Kidney epithelial cell (primary cell): ENCODE data around the gene JPH2. TPM values are rescaled to one million over a fixed set of nuclear protein-coding genes. Genes with fewer than 3 reads are reported as not detected.

Experiments used
- DNase-seq: peaks from one replicate; pipeline ENCODE4 v3.0.0-alpha.2; 2010; ENCODE audit warnings: low read depth
- H3K27me3 ChIP-seq: 2 replicates; pipeline ENCODE4 v1.6.0; 2011; ENCODE audit warnings: low read length; ENCODE audit not compliant: control insufficient read depth, insufficient read depth
- H3K36me3 ChIP-seq: 2 replicates; pipeline ENCODE4 v1.5.1; 2011; ENCODE audit warnings: low read length; ENCODE audit not compliant: control insufficient read depth, insufficient read depth
- H3K4me3 ChIP-seq: 2 replicates; pipeline ENCODE4 v1.5.1; 2011; ENCODE audit warnings: low read depth, mild to moderate bottlenecking, control low read depth, low read length
- total RNA-seq: library from RNA; depleted of rRNA; stranded (reverse); fragments of >200 nt; gene quantifications from 2 replicates; pipeline ENCODE4 v1.2.3, GENCODE V29; 2015
- TF ChIP-seq, protein P1 (sequence below): IDR thresholded peaks from 2 replicates; pipeline ENCODE4 v1.5.1; 2011; ENCODE audit warnings: mild to moderate bottlenecking, moderate library complexity, low read length, control low read depth, inconsistent platforms; ENCODE audit not compliant: insufficient read depth, poor library complexity, severe bottlenecking

The JPH2 gene
- total RNA-seq, 1 donor from 2014 or later, result 3.0 TPM

DNA sequence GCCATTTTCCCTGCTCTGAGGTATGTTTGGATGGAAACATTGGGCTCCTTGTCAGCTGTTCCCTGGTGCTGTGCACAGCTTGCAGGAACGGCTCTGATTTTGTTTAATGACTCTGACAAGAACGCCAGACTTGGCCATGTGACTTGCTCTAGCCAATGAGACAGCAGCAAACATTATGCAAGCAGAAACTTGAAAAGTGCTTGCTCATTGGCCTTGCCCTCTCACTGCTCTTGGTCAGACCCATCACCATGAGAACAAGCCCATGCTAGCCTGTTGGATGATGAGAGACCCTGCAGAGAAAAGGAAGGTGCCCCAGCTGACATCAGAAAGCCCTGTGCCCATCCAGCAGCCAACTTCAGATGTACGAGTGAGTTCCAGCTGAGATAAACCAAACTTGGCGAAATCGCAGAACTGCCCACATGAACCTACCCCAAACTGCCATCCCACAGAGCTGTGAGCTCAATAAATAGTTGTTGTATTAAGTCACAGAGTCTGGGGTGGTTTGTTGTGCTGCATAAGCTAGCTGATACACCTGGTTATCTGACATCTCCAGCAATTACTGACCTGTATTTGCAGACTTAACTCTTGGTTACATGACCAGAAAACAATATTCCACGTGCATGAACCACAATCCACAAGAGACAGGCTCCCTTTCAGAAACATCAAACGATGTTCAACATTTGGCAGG, 96.9 kb downstream of the JPH2 start:
- Histone ChIP-seq H3K36me3 (no peaks in the 10 kb centered on the region), H3K4me3 (no peak overlapping the region), H3K27me3 (no peaks in the 10 kb centered on the region)
- no peak for DNase-seq
- TF ChIP-seq, protein P1, sequence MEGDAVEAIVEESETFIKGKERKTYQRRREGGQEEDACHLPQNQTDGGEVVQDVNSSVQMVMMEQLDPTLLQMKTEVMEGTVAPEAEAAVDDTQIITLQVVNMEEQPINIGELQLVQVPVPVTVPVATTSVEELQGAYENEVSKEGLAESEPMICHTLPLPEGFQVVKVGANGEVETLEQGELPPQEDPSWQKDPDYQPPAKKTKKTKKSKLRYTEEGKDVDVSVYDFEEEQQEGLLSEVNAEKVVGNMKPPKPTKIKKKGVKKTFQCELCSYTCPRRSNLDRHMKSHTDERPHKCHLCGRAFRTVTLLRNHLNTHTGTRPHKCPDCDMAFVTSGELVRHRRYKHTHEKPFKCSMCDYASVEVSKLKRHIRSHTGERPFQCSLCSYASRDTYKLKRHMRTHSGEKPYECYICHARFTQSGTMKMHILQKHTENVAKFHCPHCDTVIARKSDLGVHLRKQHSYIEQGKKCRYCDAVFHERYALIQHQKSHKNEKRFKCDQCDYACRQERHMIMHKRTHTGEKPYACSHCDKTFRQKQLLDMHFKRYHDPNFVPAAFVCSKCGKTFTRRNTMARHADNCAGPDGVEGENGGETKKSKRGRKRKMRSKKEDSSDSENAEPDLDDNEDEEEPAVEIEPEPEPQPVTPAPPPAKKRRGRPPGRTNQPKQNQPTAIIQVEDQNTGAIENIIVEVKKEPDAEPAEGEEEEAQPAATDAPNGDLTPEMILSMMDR, result no peak

DNA sequence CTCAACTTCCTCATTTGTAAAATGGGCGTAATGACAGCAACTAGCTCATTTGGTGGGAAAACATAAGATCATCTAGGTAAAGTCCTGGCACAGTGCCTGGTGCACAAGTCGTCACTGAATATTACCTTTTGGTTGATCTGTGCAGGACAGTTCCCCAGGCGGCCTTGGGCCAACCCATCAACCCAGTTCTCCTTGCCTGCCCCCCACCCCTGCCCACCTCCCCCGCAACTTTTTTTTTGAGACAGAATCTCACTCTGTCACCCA, 99.2 kb downstream of the JPH2 start:
- TF ChIP-seq, protein P1, result no peak
- no peaks in the 10 kb centered on the region for H3K27me3 ChIP-seq
- DNase-seq, result no peak
- no peak overlapping the region for H3K4me3 ChIP-seq
- H3K36me3 ChIP-seq, result no peaks in the 10 kb centered on the region

DNA sequence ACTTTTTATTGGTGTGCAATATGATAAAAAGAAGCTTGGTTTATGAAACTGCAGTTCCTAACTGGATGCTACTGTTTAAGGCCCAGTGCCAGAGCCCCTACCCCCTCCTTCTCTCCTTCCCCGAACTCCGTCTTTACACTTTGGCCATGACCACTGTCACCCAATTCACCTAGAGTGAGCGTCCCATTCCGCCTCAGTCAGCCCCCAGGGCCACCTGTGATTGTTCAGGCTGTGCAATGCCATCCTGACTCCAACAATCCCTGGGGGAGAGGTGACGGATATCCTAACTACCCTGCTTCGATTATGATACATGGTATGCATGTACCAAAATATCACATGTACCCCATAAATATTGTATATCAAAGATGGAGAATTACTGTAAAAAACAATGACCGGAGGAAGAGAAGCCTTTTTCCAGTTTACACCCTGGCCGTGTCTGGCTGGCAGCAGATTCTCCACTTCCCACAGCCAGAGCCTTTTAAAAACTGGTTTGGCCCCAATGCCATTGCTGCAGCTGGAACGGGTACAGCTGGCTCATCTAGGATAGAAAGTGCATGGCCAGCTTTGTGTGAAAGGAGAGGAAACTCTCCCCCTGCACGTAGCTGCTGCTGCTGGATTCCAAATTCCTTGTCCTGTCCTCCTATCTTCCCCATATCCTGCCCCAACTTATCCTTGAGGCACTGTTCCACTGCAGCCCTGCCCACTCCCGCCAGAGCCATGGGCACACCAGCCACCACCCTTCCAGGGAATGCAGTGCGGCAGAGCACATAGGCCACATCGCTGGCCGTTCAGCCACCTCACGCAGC, 99.7 kb downstream of the JPH2 start:
- DNase-seq, result no peak
- TF ChIP-seq, protein P1, result no peak
- no peak overlapping the region for H3K4me3 ChIP-seq
- H3K27me3 ChIP-seq, result no peaks in the 10 kb centered on the region
- H3K36me3 ChIP-seq, result no peaks in the 10 kb centered on the region

DNA sequence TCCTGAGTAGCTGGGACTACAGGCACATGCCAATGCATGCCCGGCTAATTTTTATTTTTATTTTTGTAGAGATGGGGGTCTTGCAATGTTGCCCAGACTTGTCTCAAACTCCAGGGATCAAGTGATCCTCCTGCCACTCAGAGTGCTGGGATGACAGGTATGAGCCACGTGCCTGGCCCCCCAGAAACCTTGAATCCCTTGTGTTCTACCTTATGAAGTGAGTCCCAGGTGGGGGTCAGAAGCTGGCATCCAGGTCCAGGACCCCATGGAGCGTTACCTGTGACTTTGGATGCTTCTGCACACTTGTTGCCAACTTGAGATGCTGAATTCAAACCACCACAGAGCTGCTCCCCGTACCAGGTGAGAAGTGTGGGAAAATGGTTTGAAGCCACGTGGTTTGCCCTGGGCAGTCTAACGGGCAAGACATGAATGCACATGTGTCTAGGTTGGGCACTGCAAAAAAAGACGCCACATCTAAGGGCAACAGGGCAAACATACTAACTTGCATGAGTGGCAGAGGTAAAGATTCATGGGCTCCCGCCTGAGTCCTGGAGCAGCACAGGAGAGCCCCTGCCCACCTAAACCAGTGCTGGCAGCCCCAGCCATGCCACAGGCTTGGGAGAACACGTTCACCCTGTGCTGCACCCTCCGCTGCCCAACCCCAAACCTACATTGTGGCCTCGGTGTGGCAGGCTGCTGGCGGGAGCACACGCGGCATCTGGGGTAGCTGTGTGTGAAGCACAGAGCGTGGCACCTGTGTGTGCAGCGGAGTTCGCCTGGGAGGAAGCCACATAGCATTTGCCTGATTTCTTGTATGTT, 101.2 kb downstream of the JPH2 start:
- Histone ChIP-seq H3K27me3 (no peaks in the 10 kb centered on the region), H3K36me3 (no peaks in the 10 kb centered on the region), H3K4me3 (no peak overlapping the region)
- TF ChIP-seq, protein P1, result no peak
- no peak for DNase-seq

DNA sequence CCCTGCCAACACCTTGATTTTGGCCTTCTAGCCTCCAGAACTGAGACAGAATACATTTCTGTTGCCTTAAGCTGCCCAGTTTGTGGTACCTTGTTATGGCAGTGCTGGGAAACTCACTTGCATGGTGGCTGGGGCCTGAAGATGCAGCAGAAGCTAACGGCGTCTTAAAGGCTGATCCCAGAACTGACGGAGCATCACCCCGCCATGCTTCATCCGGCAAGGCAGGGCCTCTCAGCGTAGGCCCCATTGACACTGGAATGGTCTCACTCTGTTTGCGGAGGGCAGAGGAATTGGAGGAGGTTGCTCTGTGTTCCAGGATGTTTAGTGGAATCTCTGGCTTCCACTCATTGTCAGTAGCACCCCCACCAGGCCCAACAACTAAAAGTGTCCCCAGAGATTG, 102.1 kb downstream of the JPH2 start:
- DNase-seq, result no peak
- TF ChIP-seq, protein P1, result no peak
- Histone ChIP-seq H3K4me3 (no peak overlapping the region), H3K36me3 (no peaks in the 10 kb centered on the region), H3K27me3 (no peaks in the 10 kb centered on the region)
